Measurements from ENCODE around the gene PIGQ.

The PIGQ gene

DNA sequence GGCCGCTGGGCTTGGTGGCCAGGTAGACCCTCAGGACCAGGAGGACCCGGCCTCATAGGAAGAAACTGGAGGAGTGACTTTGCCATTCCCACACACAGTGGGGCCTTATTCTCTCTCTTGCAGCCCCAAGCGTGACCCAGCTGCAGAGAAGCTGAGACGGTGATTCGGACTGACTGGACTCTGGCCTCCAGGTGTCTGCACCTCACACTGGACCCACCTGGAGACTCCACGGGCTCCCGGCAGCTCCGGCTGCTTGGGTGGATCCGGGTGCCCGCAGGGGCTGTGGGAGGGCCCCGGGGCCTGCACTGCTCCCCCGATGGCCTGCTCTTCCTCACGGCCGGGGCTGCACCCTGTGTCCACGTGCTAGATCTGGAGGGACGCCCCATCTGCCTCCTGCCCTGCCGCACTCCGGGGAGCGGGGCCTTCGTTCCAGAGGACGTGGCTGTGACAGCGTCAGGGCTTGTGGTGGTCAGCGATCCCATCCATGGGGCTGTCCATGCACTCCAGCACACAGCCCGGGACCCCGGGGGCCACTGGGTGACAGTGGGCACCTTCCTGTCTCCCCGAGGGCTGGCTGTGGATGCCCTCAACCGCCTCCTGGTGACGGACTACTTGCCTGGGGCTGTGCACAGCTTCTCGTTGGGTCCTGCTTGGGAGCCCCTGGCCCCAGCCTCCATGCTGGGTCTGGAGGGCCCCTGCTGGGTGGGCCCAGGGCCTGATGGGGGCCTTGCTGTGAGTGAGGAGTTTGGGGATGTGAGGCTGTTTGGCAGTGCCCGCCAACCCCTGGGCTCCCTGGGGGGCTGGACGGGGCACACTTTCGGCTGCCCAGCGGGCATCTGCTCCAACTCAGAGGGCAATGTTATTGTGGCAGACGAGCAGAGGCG, 2.2 kb upstream of the PIGQ start:
- no peak for DNase-seq (ENCODE audit: low spot score)

DNA sequence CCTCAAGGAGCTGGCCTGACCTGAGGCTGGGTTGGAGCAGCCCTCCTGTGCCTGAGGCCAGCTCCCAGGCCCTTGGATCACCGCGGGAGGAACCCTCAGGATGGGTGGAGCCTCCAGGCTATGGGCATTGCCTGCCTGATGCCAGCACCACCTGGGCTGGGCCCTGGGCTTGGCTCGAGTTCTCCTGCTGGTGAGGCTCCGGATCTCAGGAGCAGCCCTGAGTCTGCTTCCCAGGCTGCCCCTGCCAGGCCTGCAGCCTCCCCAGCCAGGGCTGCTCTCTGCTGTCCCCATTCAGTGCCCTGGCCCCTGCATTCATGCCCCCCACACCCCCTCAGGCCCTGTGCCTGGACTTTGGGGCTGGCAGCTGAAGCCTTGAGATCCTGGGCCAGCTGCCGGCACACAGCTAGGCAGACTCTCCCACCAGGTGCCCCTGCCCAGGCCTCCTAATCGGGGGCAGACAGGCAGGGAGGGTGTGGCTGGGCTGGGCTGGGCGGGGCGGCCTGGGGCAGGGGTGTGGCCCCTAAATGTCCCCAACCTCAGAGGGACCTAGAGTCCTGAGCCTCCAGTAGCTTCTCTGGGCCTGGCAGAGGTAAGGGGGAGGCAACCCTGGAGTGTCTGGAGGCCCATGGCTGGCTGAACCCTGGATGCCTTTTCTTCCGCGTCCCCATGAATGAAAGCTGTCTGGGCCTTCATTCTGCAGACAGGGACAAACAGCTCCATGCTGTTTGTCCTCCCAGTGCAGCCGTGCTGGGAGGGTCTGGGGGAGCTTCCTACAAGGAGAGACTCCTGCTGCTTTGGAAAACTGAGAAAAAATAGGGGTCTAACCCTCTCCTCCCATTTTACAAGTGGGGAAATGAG, 1.1 kb upstream of the PIGQ start:
- DNase-seq (ENCODE audit: low spot score): no peak

DNA sequence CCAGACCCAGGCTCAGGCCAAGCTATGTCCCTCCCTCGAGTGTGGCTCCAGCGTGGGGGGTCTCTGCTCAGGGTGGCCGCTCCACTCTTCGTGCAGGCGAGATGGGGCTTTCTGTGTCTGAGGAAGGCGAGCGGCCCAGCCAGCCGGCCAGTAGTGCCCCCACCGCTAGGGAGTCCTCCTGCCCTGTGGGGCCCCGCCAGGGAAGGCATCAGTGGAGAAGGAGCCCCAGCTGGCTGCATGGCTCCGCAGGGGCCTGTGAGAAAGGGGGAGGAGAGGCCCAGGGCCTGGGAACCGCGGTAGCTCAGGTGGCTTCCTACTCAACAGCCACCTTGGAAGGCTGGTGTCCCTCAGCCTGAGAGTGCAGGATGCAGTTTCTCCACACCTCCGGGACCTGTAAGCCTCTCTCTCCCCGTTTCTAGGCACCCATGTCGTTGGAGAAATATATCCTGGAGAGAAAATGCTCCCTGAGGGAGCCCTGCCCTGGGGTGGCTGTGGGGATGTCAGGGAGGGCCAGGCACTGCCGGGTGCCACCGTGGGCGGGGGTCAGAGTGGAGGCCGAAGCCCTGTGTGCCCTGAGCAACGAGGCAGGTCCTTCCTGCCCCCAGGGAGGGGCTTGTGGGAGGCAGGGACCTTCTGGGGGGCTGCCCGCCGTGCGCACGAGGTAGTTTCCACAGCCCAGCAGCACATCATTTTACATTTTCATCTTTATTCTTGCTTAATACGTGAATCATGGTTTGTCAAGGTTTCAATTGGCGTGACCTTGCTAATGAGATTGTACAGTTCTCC, 3.3 kb downstream of the PIGQ start:
- DNase-seq (ENCODE audit: low spot score): no peak

DNA sequence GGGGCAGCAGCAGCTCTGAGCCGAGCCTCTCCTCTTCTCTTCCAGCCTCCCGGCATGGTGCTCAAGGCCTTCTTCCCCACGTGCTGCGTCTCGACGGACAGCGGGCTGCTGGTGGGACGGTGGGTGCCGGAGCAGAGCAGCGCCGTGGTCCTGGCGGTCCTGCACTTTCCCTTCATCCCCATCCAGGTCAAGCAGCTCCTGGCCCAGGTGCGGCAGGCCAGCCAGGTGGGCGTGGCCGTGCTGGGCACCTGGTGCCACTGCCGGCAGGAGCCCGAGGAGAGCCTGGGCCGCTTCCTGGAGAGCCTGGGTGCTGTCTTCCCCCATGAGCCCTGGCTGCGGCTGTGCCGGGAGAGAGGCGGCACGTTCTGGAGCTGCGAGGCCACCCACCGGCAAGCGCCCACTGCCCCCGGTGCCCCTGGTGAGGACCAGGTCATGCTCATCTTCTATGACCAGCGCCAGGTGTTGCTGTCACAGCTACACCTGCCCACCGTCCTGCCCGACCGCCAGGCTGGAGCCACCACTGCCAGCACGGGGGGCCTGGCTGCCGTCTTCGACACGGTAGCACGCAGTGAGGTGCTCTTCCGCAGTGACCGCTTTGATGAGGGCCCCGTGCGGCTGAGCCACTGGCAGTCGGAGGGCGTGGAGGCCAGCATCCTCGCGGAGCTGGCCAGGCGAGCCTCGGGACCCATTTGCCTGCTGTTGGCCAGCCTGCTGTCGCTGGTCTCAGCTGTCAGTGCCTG, 4.4 kb downstream of the PIGQ start:
- DNase-seq (ENCODE audit: low spot score): no peak

DNA sequence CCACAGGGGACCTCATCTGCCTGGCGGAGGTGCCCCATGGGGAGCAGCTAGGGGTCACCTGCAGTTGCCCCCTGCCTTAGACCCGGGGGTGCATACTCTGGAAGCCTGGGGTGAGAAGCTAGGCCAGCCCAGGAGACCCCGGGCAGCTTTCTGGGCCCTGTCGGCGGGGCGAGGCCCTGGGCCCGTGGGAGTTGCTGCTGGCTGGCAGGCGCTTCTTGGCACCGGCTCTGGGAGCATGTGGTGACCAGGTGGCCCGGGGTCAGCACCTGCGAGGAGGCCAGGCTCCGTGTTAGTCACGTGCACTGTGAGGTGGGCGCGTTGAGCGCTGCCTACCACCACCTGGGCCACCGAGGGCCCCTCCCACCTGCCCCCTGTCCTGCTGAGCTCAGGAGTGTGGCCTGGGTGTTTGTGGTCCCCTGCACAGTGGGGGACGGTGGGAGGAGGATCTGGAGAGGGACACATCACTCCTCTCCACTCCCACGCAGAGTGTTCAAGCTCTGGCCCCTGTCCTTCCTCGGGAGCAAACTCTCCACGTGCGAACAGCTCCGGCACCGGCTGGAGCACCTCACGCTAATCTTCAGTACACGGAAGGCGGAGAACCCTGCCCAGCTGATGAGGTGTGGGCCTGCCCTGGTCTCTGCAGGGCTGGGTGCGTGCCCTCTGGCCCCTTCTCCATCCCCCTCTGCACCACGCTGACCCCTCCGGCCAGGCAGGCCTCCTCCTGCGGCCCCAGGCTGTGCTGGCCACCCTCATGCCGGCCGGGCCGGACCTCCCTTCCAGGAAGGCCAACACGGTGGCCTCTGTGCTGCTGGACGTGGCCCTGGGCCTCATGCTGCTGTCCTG, 5.8 kb downstream of the PIGQ start:
- DNase-seq (ENCODE audit: low spot score): no peak

DNA sequence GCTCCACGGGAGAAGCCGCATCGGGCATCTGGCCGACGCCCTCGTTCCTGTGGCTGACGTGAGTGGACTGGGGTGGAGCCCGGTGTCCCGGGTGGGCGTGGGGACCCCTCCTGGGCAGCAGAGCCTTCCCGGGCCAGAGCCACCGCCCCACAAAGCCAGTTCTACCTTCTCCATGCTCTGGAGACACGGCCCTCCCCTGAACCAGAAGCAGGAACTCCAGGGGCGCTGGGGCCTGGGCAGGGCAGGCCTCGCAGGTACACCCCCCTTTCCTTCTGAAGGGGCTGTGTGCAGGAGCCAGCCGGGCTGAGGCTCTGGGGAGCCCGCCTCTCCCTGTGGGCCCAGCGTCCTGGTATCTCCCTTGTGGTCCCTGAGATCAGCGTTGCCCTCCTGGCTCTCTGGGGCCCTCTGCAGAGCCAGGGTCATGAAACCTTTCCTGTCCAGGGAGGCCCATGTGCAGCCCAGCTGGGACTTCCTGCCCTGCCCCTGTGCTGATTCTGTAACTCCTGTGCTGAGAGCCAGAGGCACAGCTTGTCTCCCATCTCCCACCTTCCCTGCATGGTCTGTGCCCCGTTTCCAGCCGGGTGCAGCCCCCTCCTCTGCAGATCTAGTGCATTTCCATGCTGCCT, 6.5 kb downstream of the PIGQ start:
- DNase-seq (ENCODE audit: low spot score): no peak

DNA sequence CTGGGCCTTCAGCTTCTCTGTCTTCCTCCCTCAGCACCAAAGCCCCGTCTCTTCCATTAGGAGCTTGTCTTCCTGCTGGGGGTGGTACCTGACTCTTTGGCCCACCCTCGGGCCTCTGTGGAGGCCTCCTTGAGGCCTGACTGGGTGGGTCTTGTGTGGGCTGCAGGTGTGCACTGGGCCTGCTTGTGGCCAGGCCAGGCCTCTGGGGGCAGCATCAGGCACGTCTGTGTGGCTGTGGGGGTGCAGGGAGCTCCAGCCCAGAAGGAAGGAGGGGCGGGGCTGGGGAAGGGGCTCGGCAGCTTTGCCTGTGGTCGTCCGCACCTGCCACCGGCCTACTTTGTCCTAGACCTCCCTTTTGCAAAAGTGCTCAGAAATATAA, 7.0 kb downstream of the PIGQ start:
- DNase-seq (ENCODE audit: low spot score): no peak

DNA sequence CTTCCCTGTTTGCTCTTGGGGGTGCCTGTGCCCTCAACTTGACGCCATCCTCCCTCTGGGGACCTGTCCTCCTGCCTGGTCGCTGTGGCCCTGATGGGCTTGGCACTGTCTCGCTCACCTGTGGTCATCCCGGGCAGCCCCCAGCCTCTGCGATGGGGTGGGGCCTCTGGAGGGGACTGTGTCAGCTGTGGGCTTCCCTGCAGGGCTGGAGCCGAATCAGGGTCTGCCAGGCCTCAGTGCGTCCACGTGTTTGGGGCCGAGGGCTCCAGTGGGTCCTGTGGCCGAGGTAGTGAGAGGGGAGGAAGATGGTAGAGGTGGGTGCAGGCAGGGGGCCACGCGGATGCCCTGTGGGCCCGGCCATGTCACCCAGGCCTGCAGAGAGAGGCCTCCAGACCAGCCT, 8.0 kb downstream of the PIGQ start:
- DNase-seq (ENCODE audit: low spot score): no peak

DNA sequence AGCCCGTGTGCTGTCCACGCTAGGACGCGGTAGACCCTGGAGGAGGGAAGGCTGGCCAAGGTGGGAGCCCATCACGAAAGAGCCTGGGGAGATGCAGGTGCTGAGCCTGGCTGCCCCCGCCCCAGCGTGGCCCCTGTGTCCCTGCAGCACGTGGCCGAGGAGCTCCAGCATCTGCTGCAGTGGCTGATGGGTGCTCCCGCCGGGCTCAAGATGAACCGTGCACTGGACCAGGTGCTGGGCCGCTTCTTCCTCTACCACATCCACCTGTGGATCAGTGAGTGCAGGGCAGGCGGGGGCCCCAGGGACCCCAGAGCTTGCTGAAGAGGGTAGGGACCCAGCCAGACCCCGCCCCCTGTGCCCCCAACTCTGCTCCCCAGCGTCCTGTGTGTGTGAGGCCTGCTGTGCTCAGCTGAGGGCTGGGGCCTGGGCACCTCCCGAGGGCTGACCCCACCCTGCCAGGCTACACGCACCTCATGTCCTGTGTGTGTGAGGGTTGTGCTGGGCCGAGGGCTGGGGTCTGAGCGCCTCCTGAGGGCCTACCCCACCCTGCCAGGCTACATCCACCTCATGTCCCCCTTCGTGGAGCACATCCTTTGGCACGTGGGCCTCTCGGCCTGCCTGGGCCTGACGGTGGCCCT, 8.6 kb downstream of the PIGQ start:
- no peak for DNase-seq (ENCODE audit: low spot score)

DNA sequence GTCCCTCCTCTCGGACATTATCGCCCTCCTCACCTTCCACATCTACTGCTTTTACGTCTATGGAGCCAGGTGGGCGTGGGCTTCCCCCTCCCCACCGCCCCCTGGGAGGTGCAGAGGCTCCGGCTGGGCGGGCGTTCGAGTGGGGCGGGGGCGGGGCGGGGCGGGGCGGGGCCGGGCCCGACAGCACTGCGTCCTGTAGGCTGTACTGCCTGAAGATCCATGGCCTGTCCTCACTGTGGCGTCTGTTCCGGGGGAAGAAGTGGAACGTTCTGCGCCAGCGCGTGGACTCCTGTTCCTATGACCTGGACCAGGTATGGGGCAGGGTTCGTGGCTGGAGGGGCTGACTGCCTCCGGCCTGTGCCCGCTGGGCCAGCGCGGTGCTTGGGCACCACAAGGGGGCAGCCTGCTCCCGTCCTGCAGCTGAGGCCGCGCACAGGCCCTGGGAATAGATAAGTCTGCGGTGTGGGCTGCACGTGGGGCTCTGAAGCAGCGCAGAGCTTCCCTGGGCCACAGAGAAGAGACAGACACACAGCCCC, 9.2 kb downstream of the PIGQ start:
- peak; percentile 72 for DNase-seq (ENCODE audit: low spot score)

DNA sequence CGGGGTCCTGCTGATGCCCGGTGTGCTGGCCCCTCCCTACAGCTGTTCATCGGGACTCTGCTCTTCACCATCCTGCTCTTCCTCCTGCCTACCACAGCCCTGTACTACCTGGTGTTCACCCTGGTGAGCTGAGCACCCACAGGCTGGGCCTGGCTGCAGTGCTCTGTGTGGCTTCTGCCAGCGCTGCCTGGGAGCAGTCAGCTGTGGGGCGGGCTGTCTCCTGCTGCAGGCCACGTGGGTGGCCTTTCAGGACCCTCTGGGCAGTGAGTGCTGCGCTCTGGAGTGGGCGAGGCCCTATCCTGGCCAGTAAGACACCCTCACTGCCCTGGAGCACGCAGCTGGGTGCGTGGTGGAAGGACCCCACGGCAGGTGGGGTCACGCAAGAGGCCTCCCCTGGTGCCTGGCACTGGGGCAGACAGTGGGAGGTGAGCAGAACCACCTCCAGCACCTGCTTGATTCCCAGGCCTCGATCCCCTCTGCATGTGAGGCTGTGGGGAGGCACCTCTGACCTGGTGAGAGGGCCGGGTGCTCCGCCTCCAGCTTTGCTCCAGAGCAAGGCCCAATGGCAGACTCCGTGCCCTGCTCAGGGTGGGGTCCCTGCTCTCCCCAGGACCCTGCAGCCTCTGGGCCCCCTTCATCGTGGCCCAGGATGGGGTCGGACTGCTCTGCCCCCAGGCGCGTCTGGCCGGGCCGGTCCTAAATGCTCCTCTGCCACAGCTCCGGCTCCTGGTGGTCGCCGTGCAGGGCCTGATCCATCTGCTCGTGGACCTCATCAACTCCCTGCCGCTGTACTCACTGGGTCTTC, 10.6 kb downstream of the PIGQ start:
- DNase-seq (ENCODE audit: low spot score): no peak

DNA sequence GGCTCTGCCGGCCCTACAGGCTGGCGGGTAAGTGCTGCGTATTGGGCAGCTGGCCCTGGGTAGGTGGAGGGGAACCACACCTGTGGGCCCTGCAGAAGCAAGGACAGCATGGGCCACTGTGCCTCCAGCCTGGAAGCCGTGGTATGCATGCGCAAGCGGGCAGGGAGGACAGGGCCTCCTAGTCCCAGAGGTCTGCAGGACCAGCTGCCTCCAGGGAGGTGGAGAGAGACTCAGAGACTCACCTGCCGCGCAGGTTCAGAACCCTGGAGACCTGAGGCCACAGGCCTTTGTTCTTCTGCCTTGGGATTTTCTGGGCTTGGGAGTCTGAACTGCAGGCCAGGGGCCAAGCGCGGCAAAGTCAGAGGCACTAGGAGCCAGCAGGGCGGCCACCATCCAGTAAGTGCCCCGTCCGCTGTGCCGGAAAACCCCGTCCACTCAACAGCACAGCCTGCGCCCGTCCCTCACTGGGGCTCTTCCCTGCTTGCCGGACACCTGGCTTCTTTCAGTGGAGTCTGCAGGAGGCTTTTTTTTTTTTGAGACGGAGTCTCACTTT, 11.3 kb downstream of the PIGQ start:
- no peak for DNase-seq (ENCODE audit: low spot score)

DNA sequence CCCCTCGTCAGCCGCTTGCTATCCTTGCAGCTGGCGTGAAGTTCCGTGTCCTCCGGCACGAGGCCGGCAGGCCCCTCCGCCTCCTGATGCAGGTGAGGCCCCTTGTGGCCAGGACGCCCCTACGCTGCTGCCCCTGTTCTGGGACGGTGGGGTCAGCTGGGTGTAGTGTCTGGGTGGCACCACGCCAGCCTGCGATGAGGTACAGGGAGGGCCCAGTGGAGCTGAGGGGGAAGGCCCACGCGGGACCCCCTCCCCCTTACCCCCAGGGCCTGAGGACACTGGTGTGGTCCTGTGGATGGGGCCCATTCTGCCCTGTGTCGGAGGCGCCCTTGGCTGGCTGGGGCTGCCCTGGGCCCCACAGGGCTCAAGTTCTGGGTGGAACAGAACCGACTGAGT, 12.4 kb downstream of the PIGQ start:
- DNase-seq (ENCODE audit: low spot score): no peak

DNA sequence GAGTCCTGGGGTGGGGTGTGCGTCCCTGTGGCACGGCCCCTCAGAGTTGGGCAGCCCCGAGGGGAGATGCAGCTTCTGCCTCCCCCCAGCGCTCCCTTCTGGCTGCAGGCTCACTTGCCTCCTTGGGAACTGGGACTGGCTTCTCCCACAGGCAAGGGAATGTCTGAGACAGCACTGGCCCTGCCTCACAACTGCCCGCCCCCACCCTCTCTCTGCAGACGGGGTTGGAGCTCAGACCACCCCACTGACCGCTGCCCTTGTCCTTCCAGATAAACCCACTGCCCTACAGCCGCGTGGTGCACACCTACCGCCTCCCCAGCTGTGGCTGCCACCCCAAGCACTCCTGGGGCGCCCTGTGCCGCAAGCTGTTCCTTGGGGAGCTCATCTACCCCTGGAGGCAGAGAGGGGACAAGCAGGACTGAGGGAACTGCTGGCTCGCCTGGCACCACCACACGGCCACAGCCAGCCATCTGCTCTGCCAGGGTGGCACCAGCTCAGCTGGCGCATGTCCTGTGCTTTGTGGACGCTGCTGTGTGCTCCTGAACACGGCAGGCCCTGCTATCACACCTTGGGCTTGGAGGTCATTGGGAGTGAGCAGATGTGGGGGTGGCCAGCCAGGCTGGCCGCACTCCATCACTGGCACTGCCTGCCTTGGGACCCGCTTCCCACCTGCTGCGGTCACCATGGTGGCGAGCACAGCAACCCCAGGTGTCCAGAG, 13.0 kb downstream of the PIGQ start:
- no peak for DNase-seq (ENCODE audit: low spot score)

DNA sequence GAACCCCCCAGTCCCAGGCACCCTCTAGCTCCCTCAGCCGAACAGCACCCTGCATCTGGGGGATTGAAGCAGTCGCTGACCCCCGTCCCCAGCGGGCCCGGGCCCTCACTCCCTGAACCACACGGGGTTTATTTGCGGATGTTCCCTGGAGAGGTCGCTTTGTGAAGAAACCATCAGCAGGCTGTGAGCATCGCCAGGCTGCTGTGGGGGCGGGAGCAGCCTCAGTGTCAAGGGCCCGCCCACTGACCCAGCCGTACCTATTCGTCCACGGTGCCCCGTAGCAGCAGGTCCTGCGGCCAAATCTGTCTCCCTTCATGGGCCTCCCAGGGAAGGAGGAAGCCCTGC, 13.7 kb downstream of the PIGQ start:
- DNase-seq (ENCODE audit: low spot score): no peak

DNA sequence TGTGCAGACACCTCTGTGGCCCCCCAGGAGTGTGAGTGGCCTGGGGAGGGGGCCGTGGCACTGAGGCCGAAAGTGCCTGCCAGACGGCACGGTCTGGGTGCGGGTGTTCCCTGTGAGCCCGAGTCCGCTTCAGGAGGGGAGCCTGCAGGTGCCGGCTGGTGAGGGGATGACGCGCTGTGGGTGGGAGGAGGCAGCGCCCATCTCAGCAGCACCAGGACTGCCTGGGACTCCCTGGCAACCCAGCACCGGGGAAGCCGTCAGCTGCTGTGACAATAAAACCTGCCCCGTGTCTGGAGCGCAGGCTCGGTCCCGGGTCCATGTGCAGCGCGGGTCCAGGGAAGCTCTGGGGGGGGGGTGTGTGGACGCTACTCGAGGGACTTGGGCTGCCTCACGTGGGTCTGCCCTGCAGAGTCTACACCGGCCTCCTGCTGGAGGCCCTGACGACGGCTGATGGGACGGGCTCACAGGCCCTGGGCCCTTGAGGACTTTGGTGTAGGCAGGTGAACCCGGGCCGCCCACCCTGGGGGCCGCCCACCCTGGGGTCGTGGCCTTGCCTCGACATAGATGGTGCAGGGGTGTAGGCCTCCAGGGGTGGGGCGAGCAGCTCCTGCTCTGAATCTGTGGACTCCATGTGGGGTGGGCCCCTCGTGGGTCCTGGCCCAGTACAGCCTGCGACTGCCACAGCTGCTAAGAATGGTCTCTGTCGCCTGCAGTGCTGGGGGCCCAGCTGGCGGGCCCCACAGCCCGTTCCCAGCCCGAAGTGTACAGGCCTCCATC, 14.2 kb downstream of the PIGQ start:
- no peak for DNase-seq (ENCODE audit: low spot score)

DNA sequence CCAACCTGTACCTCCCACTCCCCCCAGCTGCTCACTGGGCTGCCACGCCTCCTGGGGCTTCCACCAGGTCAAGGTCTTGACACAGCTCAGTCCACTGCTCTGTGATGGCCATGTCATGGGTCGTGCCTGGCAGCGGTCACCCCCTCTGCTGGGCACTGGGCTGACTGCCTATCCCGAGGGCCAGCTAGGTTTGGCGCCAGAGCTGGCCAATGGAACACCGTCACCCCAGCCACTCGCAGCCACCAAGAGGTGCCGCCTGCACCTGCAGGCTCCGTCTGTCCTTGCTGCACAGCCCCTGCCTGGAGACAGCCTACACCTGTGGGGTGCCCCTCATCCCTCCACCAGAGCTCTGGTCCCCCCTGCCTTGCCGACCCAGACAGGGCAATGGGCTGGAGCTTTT, 15.6 kb downstream of the PIGQ start:
- DNase-seq (ENCODE audit: low spot score): no peak

Data from GM03348 (cell line).